SJSA1 (cell line): ENCODE data around the gene DNHD1. TPM values are rescaled to one million over a fixed set of nuclear protein-coding genes. Genes with fewer than 3 reads are reported as not detected.
A peak's percentile ranks its signal among the peaks of the same experiment; 100 is the strongest.

ENCODE experiments used
- DNase-seq, 2 experiments: peaks; one replicate each; pipeline ENCODE4 v3.0.0-alpha.2; 2015 to 2020; ENCODE audit warnings: low spot score in 2 of 2, low read depth in 1 of 2
- H3K27ac ChIP-seq: fragments of 250-450 bp; sonication (Bioruptor Pico); 2 replicates; pipeline ENCODE4 v1.5.1; 2020; ENCODE audit warnings: mild to moderate bottlenecking, moderate library complexity
- H3K27me3 ChIP-seq: fragments of 250-450 bp; sonication (Bioruptor Pico); replicated peaks from 2 replicates; pipeline ENCODE4 v1.5.1; 2020; ENCODE audit warnings: mild to moderate bottlenecking, moderate library complexity
- H3K36me3 ChIP-seq: fragments of 250-450 bp; sonication (Bioruptor Pico); 2 replicates; pipeline ENCODE4 v1.5.1; 2020; ENCODE audit warnings: mild to moderate bottlenecking
- H3K4me1 ChIP-seq: fragments of 250-450 bp; sonication (Bioruptor Pico); replicated peaks from 2 replicates; pipeline ENCODE4 v1.6.1; 2021; ENCODE audit warnings: mild to moderate bottlenecking
- H3K4me3 ChIP-seq: fragments of 250-450 bp; sonication (Bioruptor Pico); 2 replicates; pipeline ENCODE4 v1.5.1; 2020; ENCODE audit warnings: mild to moderate bottlenecking
- H3K9me3 ChIP-seq: fragments of 250-450 bp; sonication (Bioruptor Pico); replicated peaks from 2 replicates; pipeline ENCODE4 v1.5.1; 2020; ENCODE audit warnings: mild to moderate bottlenecking
- total RNA-seq: library from RNA; depleted of rRNA; stranded (reverse); fragments of >200 nt; shearing (Covaris generic); gene quantifications from 2 replicates; pipeline ENCODE4 v1.2.3, GENCODE V29; 2014

The DNHD1 gene
- total RNA-seq, 1 experiment from 2014 or later = 1.5 TPM

- DNase-seq = peak; percentile 79 to 85
- H3K4me3 ChIP-seq = peak within 1 kb of the TSS; percentile 63
- H3K27ac ChIP-seq = peak within 1 kb of the TSS; percentile 46
- H3K27me3 ChIP-seq = no peaks in the 10 kb centered on the region
- H3K36me3 ChIP-seq = no peaks in the 10 kb centered on the region; the same call in none of the 2 replicates
- H3K4me1 ChIP-seq = peaks cover 4% of the 10 kb centered on the region; the same call in 1 of the 2 replicates
- no peaks in the 10 kb centered on the region for H3K9me3 ChIP-seq
These were observed 23.3 kb upstream of the DNHD1 start, which contains the start of gene TRIM3 for GRCh38 chr11:6473451-6474412. TRIM3 (minus strand) TSS chr11:6473941; CDS start chr11:6465695, 8,246 bp downstream.

- Histone ChIP-seq H3K27me3 (no peaks in the 10 kb centered on the region), H3K4me3 (peak overlapping the region; percentile 63), H3K4me1 (peaks cover 4% of the 10 kb centered on the region; the same call in 1 of the 2 replicates), H3K27ac (peak overlapping the region; percentile 46), H3K9me3 (no peaks in the 10 kb centered on the region), H3K36me3 (no peaks in the 10 kb centered on the region; the same call in none of the 2 replicates)
- no peak for DNase-seq
These were observed 22.7 kb upstream of the DNHD1 start for GRCh38 chr11:6474413-6474792.

- DNase-seq = no peak
- no peak overlapping the region for H3K27ac ChIP-seq
- H3K9me3 ChIP-seq = no peaks in the 10 kb centered on the region
- H3K36me3 ChIP-seq = no peaks in the 10 kb centered on the region; the same call in none of the 2 replicates
- H3K4me3 ChIP-seq = no peak overlapping the region
- peaks cover 4% of the 10 kb centered on the region; the same call in 1 of the 2 replicates for H3K4me1 ChIP-seq
- no peaks in the 10 kb centered on the region for H3K27me3 ChIP-seq
These were observed 22.1 kb upstream of the DNHD1 start for GRCh38 chr11:6474806-6475500.

GRCh38 chr11:6475936-6476335 lies 21.1 kb upstream of the DNHD1 start:
- Histone ChIP-seq H3K27me3 (no peaks in the 10 kb centered on the region), H3K9me3 (no peaks in the 10 kb centered on the region), H3K4me3 (no peak overlapping the region), H3K4me1 (peaks cover 4% of the 10 kb centered on the region; the same call in 1 of the 2 replicates), H3K27ac (no peak overlapping the region), H3K36me3 (peaks cover 2% of the 10 kb centered on the region)
- no peak for DNase-seq

GRCh38 chr11:6476571-6476970 lies 20.5 kb upstream of the DNHD1 start:
- Histone ChIP-seq H3K27ac (no peak overlapping the region), H3K36me3 (peaks cover 3% of the 10 kb centered on the region), H3K4me1 (peaks cover 4% of the 10 kb centered on the region; the same call in 1 of the 2 replicates), H3K27me3 (no peaks in the 10 kb centered on the region), H3K9me3 (no peaks in the 10 kb centered on the region), H3K4me3 (no peak overlapping the region)
- DNase-seq = no peak

- Histone ChIP-seq H3K27me3 (no peaks in the 10 kb centered on the region), H3K36me3 (peaks cover 27% of the 10 kb centered on the region), H3K27ac (peak overlapping the region; percentile 75), H3K4me1 (peaks cover 7% of the 10 kb centered on the region), H3K9me3 (no peaks in the 10 kb centered on the region), H3K4me3 (peak overlapping the region; percentile 60)
- DNase-seq = no peak
These were observed 16.7 kb upstream of the DNHD1 start for GRCh38 chr11:6480299-6480914.

GRCh38 chr11:6481012-6481923 lies 15.8 kb upstream of the DNHD1 start, which contains the start of the genes ARFIP2 and TIMM10B:
ARFIP2 (minus strand) TSS chr11:6481331; CDS start chr11:6480421, 910 bp downstream.
TIMM10B (plus strand) TSS chr11:6481501; CDS start chr11:6481517, 16 bp downstream.
- Histone ChIP-seq H3K27me3 (no peaks in the 10 kb centered on the region), H3K9me3 (no peaks in the 10 kb centered on the region), H3K27ac (peak within 1 kb of the TSS; percentile 75), H3K4me1 (peaks cover 7% of the 10 kb centered on the region), H3K4me3 (peak within 1 kb of the TSS; percentile 60), H3K36me3 (peaks cover 27% of the 10 kb centered on the region)
- peak; percentile 72 to 93 for DNase-seq

- Histone ChIP-seq H3K4me3 (peak overlapping the region; percentile 60), H3K9me3 (no peaks in the 10 kb centered on the region), H3K27me3 (no peaks in the 10 kb centered on the region), H3K27ac (peak overlapping the region; percentile 75), H3K36me3 (peaks cover 31% of the 10 kb centered on the region), H3K4me1 (peaks cover 7% of the 10 kb centered on the region)
- no peak for DNase-seq
These were observed 15.2 kb upstream of the DNHD1 start for GRCh38 chr11:6481924-6482275.

DNA sequence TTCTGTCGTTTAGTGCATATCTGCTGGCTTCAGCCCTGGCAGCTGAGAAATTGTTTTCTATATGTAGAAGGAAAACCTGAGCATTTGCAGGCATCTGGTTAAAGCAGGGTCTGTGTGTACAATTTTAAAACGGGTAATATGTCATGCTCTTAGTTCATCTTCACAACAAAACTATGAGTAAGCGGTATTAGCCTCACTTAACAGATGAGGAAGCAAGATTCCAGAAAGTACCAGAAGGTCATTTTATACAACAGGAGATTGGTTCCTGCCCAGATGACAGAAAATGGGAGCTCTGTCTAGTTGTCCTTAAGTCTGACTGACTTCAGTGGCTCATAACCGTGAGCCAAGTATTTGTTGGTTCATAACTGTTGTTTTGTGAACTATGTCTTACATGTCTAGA lies 14.6 kb upstream of the DNHD1 start:
- H3K36me3 ChIP-seq = peaks cover 32% of the 10 kb centered on the region
- DNase-seq = no peak
- no peaks in the 10 kb centered on the region for H3K9me3 ChIP-seq
- H3K27me3 ChIP-seq = no peaks in the 10 kb centered on the region
- peak overlapping the region; percentile 60; the same call in 1 of the 2 replicates for H3K4me3 ChIP-seq
- H3K27ac ChIP-seq = 0 out of 2 replicates have a peak overlapping the region, but pooled peaks have one; percentile 75
- H3K4me1 ChIP-seq = peaks cover 7% of the 10 kb centered on the region

DNA sequence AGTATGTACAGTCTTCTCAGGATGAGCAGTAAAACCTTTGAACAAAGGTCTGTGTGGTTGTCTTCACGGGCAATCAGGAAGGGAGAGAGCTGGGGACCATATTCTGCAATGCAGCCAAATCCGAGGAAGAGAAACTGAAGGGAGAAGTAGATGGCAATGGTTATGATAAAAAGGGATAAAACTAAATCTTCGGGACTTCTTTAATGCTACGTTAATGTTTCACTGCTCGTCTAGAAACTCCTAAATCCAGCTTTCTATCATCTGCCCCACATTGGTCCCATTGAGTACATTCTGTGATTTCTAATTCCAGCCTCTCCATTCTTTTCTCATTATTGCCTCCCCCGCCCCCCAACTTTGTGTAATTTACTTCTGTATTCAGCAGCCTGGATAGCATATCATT lies 14.1 kb upstream of the DNHD1 start:
- H3K27ac ChIP-seq = no peak overlapping the region
- peaks cover 32% of the 10 kb centered on the region for H3K36me3 ChIP-seq
- DNase-seq = no peak
- H3K4me3 ChIP-seq = no peak overlapping the region
- H3K4me1 ChIP-seq = peaks cover 7% of the 10 kb centered on the region
- H3K27me3 ChIP-seq = no peaks in the 10 kb centered on the region
- H3K9me3 ChIP-seq = no peaks in the 10 kb centered on the region

GRCh38 chr11:6485661-6486060 lies 11.4 kb upstream of the DNHD1 start:
- DNase-seq = no peak
- H3K4me3 ChIP-seq = no peak overlapping the region
- H3K4me1 ChIP-seq = peaks cover 7% of the 10 kb centered on the region
- no peaks in the 10 kb centered on the region for H3K27me3 ChIP-seq
- H3K27ac ChIP-seq = no peak overlapping the region
- H3K36me3 ChIP-seq = peaks cover 36% of the 10 kb centered on the region
- no peaks in the 10 kb centered on the region for H3K9me3 ChIP-seq

- H3K4me1 ChIP-seq = peaks cover 7% of the 10 kb centered on the region
- no peak overlapping the region for H3K27ac ChIP-seq
- H3K36me3 ChIP-seq = peaks cover 33% of the 10 kb centered on the region
- H3K4me3 ChIP-seq = no peak overlapping the region
- no peak for DNase-seq
- no peaks in the 10 kb centered on the region for H3K27me3 ChIP-seq
- H3K9me3 ChIP-seq = no peaks in the 10 kb centered on the region
These were observed 10.8 kb upstream of the DNHD1 start for GRCh38 chr11:6486256-6486655.
